HG03520 (cell line): ENCODE measurements around the gene PAXX.
"Not testable (repeated sequence)": the region's sequence is repeated elsewhere in the genome, so short reads cannot be mapped to it uniquely, and the experiment has no call there.

Experiments used
- ATAC-seq: cut with Tn5 transposase; IDR thresholded peaks from one replicate; pipeline ENCODE4 v1.9.1; 2021; ENCODE audit warnings: mild to moderate bottlenecking, moderate library complexity; ENCODE audit not compliant: unreplicated experiment

The PAXX gene

GRCh38 chr9:137000177-137000930 lies 8.1 kb downstream of the PAXX start:
- peak; percentile 58 for ATAC-seq

GRCh38 chr9:137001857-137002645 lies 9.8 kb downstream of the PAXX start:
- no peak for ATAC-seq

- no peak for ATAC-seq
Measured at GRCh38 chr9:137002646-137003041, 10.4 kb downstream of the PAXX start.

GRCh38 chr9:137004285-137004684 lies 12.1 kb downstream of the PAXX start:
- ATAC-seq: not testable (repeated sequence)

GRCh38 chr9:137006116-137007003 lies 14.1 kb downstream of the PAXX start:
- ATAC-seq: no peak

- ATAC-seq: no peak
Measured at GRCh38 chr9:137007108-137007815, 15.0 kb downstream of the PAXX start.

GRCh38 chr9:137007816-137008270 lies 15.6 kb downstream of the PAXX start:
- ATAC-seq: no peak

- ATAC-seq: no peak
Measured at GRCh38 chr9:137008312-137008711, 16.1 kb downstream of the PAXX start.

- no peak for ATAC-seq
Measured at GRCh38 chr9:137009217-137009616, 17.0 kb downstream of the PAXX start.

GRCh38 chr9:137009938-137010732 lies 17.9 kb downstream of the PAXX start:
- ATAC-seq: no peak

GRCh38 chr9:137011156-137011555 lies 18.9 kb downstream of the PAXX start:
- ATAC-seq: no peak

GRCh38 chr9:137011907-137012675 lies 19.9 kb downstream of the PAXX start:
- no peak for ATAC-seq

- no peak for ATAC-seq
Measured at GRCh38 chr9:137012694-137013570, 20.7 kb downstream of the PAXX start.

GRCh38 chr9:137013571-137013940 lies 21.3 kb downstream of the PAXX start:
- ATAC-seq: no peak

GRCh38 chr9:137014166-137014565 lies 21.9 kb downstream of the PAXX start:
- no peak for ATAC-seq

- ATAC-seq: no peak
Measured at GRCh38 chr9:137014776-137015539, 22.7 kb downstream of the PAXX start.

- ATAC-seq: no peak
Measured at GRCh38 chr9:137015540-137015930, 23.3 kb downstream of the PAXX start.
